DOHH2 (cell line): ENCODE data around the gene NRF1.

ENCODE experiments used
- H3F3A ChIP-seq: fragments of 200-600 bp; sonication (generic), shearing (Covaris generic); 2 replicates; pipeline ENCODE4 v1.6.0; 2016; ENCODE audit warnings: antibody characterized with exemption, mild to moderate bottlenecking; ENCODE audit not compliant: control insufficient read depth, insufficient read depth
- H3K27ac ChIP-seq: fragments of 200-600 bp; sonication (generic); 2 replicates; pipeline ENCODE4 v1.5.1; 2014; ENCODE audit warnings: low read depth, mild to moderate bottlenecking, low read length, moderate library complexity
- H3K27me3 ChIP-seq: fragments of 200-600 bp; sonication (generic); 2 replicates; pipeline ENCODE4 v1.6.1; 2014; ENCODE audit warnings: mild to moderate bottlenecking, low read length, mixed read lengths; ENCODE audit not compliant: control insufficient read depth
- H3K36me3 ChIP-seq: fragments of 200-600 bp; sonication (generic); 2 replicates; pipeline ENCODE4 v1.6.1; 2014; ENCODE audit warnings: mild to moderate bottlenecking, low read length, moderate library complexity, mixed read lengths; ENCODE audit not compliant: control insufficient read depth
- H3K4me1 ChIP-seq: fragments of 200-600 bp; sonication (generic); 2 replicates; pipeline ENCODE4 v1.6.1; 2014; ENCODE audit warnings: mild to moderate bottlenecking, low read length, mixed read lengths; ENCODE audit not compliant: control insufficient read depth
- H3K4me2 ChIP-seq: fragments of 200-600 bp; sonication (generic); 2 replicates; pipeline ENCODE4 v1.6.0; 2014; ENCODE audit warnings: mild to moderate bottlenecking, low read length, moderate library complexity
- H3K4me3 ChIP-seq: fragments of 200-600 bp; sonication (generic); 2 replicates; pipeline ENCODE4 v1.5.1; 2014; ENCODE audit warnings: mild to moderate bottlenecking, low read length, mixed read lengths
- H3K79me2 ChIP-seq: fragments of 200-600 bp; sonication (generic); 2 replicates; pipeline ENCODE4 v1.6.1; 2014; ENCODE audit warnings: mild to moderate bottlenecking, low read length, mixed read lengths; ENCODE audit not compliant: control insufficient read depth
- H3K9me2 ChIP-seq: fragments of 200-600 bp; sonication (generic); replicated peaks from 2 replicates; pipeline ENCODE4 v1.6.1; 2014; ENCODE audit warnings: mild to moderate bottlenecking, low read length, mixed read lengths; ENCODE audit not compliant: control insufficient read depth
- H3K9me3 ChIP-seq: fragments of 200-600 bp; sonication (generic); 2 replicates; pipeline ENCODE4 v1.6.1; 2014; ENCODE audit warnings: antibody characterized with exemption, low read length, mixed read lengths; ENCODE audit not compliant: control insufficient read depth, insufficient read depth
- H4K20me1 ChIP-seq: fragments of 200-600 bp; sonication (generic); 2 replicates; pipeline ENCODE4 v1.6.0; 2014; ENCODE audit warnings: low read depth, mild to moderate bottlenecking, antibody characterized with exemption, low read length, moderate library complexity; ENCODE audit not compliant: control insufficient read depth, insufficient read depth
- CTCF ChIP-seq: fragments of 200-600 bp; sonication (generic); IDR thresholded peaks from one replicate; pipeline ENCODE4 v1.5.1; 2014; ENCODE audit warnings: antibody characterized with exemption, mild to moderate bottlenecking, low read depth, low read length; ENCODE audit not compliant: poor library complexity, severe bottlenecking
- EZH2phosphoT487 ChIP-seq: fragments of 200-600 bp; sonication (generic); IDR thresholded peaks from 2 replicates; pipeline ENCODE4 v1.6.1; 2017; ENCODE audit warnings: borderline replicate concordance, mild to moderate bottlenecking, antibody characterized with exemption, low read length, moderate library complexity, mixed read lengths

The NRF1 gene

DNA sequence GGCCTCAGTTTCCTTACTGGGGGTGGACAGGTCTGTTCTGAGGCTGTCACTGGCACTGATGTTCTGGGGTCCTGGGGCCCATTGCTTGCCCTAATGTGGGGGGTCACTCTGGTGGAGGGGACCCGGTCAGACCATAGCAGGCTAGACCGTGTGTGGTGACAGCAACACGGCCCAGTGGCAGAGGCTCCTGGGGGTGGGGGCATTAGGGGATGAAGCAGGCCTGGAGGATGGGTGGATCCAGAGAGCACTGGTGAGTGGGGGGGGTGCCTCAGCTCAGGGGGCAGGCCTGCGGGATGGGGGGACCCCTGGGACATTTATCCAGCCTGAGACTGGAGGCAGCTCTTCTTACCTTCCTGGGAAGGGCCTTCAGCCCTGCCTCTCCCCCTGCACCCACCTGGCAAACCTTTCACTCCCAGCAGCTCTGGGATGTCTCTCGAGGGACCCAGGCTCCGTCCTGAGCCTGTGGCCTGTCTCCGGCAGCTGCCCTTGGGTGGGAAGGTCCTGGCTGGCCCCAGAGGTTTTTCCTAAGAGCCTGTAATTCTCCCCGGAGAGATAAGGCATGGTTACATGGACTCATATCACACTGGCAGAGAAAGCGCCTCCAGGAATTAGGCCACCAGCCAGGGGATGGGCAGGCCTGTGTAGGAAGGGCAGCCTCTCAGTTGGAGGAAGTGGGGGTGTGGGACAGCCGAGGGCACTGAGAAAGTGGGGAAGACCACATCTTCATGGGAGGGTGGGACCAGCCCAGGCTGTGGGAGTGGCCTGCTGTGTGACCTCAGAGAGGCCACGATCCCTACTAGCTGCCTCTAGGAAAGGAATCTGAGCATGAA is 193.6 kb downstream of the NRF1 start:
- no peak overlapping the region for H3K27ac ChIP-seq
- H4K20me1 ChIP-seq = no peaks in the 10 kb centered on the region
- no peaks in the 10 kb centered on the region for H3K79me2 ChIP-seq
- no peaks in the 10 kb centered on the region for H3K9me2 ChIP-seq
- no peaks in the 10 kb centered on the region for H3K36me3 ChIP-seq
- H3K4me3 ChIP-seq = no peak overlapping the region
- TF ChIP-seq CTCF (no peak), EZH2phosphoT487 (no peak)
- no peaks in the 10 kb centered on the region for H3F3A ChIP-seq
- H3K9me3 ChIP-seq = no peaks in the 10 kb centered on the region
- H3K27me3 ChIP-seq = peaks cover 5% of the 10 kb centered on the region
- H3K4me2 ChIP-seq = no peak overlapping the region
- H3K4me1 ChIP-seq = no peaks in the 10 kb centered on the region
